ENCODE results near the gene TM4SF18.

- TF ChIP-seq CTCF (tag by site-specific recombination; IDR thresholded peaks at IDR 0.05): no peak
- no peak for TF ChIP-seq REST (tag by site-specific recombination; IDR thresholded peaks at IDR 0.05)
- no peak for TF ChIP-seq ZBTB49 (tag by site-specific recombination; IDR thresholded peaks at IDR 0.05; ENCODE audit: low read depth)
Measured at GRCh38 chr3:149353581-149354184, 20.2 kb upstream of the TM4SF18 start.

Measured in HEK293 (cell line).